Mucosa of gallbladder (tissue), 1 donor: ENCODE data around the gene TTLL9. TPM values are rescaled to one million over a fixed set of nuclear protein-coding genes. Genes with fewer than 3 reads are reported as not detected.
"Not testable (repeated sequence)": the region's sequence is repeated elsewhere in the genome, so short reads cannot be mapped to it uniquely, and the experiment has no call there.

Experiments used
- DNase-seq: peaks from one replicate; pipeline ENCODE4 v3.0.0-alpha.2; 2020; ENCODE audit warnings: low spot score
- total RNA-seq: library from RNA; stranded (reverse); gene quantifications from one replicate; pipeline ENCODE4 v1.2.1, GENCODE V29; 2021
- donor health status: DM: no; HTN: no; CAD: no.

Gene TTLL9
- total RNA-seq, 1 donor from 2014 or later: 0.29 TPM

DNA sequence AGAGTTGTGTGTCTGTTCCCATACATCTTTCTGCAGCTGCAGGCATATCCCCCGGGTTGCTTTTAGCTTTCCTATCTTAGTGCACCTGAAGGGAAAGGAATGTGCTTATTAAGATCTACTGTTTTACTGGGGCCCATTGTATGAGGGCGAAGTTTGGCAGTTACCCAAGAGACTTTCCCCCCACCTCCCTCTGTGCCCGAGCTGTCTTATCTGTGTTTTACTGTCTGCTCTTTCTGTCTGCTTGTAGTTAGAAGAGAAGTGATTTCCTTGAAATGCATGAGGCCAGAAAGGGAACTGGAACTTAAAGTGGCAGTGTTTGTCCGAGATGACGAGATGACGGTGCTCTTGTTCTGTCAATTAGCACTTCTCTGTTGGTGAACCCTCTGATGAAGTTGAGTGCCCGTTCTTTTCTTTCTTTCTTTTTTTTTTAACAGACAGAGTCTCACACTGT is 47.6 kb downstream of the TTLL9 start:
- DNase-seq: not testable (repeated sequence)

DNA sequence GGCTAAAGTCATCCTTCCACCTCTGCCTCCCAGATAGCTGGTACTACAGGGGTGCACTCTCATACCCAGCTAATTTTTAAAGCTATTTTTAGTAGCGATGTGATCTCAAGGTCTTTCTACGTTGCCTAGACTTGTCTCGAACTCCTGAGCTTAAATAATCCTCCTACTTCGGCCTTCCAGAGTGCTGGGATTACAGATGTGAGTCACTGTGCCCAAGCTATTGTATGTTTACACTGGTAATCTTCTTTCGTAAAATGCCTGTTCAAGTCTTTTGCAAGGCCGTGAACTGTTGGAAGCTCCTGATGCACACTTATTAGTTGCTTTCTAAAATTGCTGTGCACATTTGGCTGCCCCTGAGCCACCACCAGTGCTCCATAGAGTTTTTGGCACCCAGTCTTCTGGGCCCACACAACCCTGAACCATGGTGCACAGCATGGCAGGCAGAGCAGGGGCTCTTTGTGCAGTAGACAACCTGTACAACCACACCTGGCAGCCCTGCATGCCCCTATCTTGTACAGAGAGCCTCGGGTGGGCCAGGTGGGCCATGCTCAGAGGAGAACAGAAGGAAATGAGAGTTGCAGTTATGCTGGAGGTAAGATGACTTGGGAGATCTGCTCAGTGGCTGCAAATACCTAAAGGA is 48.2 kb downstream of the TTLL9 start:
- DNase-seq: no peak

DNA sequence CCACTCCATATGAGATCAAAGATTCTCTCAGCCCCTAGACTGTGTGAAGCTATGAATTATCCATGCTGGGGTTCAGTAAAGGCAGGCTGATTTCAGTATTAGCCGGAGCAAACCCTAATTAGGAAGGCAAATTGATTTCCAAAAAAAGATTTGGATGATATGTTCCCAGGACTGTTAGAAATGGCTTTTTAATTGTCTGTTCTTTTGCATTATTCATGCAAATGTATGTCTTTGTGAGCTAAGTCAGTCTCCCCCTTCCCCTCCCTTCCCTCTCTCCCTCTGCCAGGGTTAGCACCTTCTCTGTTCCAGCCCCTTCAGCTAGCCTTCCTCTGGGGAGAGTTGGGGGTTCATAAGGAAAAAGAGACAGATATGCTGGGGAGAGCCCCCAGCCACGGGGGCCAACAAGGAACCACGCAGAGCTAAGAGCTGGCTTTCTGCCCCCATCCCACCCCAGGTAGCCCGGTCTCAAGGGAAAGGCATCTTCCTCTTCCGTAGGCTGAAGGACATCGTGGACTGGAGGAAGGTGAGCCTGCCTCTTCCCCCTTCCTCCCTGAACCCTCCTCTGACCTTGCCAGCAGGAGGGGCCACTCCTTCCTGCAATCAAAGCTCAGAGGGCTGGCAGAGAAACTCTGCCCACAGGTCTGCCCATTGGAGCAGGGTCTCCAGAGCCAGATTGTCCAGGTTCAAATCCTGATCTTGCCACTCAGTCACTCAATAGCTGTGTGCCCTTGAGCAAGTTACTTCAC is 49.1 kb downstream of the TTLL9 start:
- no peak for DNase-seq

DNA sequence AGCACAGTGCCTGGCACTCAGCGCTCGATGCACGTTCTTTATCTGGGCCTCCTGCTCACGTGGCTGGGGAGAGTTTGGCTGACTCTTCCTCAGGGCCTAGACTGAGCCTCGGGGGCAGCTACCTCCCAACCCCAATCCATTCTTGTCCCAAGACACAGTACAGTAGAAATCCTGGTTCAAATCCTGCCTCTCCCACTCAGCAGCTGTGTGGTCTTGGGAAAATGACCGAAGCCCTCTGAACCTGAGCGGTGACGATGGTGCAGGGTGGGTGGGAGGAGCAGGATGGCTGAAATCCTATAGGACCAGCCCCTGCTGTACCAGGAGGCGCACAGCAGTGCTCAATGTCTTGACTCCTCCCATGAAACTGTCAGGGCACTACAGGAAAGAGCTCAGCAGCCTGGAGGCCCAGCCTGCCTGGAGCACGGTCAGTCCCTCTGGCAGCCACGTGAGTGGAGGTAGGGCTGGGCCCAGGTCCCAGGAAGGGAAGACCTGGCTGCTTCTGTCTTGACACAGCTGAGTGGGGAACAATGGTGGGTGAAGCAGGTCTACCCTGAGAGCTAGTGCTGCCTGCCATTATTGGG is 49.9 kb downstream of the TTLL9 start:
- no peak for DNase-seq

DNA sequence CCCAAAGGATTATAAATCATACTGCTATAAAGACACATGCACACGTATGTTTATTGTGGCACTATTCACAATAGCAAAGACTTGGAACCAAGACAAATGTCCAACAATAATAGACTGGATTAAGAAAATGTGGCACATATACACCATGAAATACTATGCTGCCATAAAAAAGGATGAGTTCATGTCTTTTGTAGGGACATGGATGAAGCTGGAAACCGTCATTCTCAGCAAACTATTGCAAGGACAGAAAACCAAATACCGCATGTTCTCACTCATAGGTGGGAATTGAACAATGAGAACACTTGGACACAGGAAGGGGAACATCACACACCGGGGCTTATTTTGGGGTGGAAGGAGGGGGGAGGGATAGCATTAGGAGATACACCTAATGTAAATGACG is 51.0 kb downstream of the TTLL9 start:
- not testable (repeated sequence) for DNase-seq

DNA sequence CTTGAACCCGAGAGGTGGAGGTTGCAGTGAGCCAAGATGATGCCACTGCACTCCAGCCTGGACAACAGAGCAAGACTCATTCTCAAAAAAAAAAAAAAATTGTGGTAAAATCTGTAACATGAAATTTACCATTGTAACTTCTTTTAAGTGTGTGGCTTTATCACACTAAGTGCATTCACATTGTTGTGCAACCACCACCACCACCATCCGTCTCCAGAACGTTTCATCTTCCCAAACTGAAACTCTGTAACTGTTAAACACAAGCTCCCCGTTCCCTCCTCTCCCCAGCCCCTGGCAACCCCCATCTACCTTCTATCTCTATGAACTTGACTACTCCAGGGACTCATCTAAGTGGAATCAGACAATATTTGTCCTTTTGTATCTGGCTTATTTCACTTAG is 51.7 kb downstream of the TTLL9 start:
- no peak for DNase-seq

DNA sequence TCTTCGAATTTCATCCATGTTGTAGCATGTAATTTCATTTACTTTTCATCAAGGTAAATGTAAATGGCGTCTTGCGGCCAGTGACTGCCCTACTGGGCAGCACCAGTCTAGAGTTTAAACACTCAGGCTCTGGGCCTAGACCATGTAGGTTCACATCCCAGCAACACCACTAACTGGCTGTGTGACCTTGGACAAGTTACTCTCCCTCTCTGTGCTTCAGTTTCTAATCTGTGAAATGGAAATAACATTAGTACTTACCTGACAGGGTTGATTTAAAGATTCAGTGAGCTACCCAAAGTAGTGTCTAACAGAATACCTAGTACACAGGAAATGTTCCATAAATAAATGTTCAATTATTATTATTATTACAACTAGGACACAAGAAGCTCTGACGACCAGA is 52.2 kb downstream of the TTLL9 start:
- no peak for DNase-seq

DNA sequence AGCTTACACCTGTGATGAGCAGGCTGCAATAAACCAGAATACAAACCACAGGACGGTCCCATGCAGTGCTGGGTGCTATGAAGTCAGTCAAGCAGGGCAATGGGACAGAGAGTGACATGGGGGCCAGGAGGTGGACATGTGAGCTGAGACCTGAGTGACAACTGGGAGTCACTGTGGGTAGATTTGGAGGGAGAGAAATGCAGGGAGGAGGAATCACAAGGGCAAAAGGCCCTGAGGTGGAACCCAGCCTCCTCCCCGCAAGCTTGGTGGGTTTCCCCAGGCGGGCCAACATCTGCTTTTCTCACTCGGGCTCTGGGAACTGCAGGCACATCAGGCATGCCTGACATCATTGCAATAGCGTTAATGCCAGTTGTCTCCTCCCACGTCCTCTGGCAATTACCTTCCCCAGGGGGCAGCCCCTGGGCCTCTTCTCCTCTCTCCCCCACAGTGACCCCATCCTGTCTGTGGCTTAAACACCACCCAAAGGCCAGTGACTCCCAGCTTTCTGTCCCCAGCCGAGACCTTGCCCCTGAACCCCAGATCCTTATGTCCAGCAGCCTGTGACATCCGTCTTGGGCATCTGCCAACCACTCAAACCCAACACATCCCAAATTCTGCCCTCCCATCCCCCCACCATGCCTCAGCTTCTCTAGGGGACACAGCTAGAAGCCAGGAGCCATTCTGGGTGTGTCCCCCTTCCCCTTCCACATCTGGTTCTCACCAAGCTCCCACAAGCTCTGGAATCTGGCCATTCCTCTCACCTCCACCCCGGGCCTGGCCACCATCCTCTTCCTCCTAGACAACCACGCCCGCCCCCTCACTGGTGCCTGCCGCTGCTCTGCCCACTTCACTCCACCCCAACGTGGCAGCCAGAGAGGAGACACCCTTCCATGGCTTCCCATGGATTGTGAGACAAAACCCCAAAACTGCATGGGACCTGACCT is 53.2 kb downstream of the TTLL9 start:
- DNase-seq: no peak

DNA sequence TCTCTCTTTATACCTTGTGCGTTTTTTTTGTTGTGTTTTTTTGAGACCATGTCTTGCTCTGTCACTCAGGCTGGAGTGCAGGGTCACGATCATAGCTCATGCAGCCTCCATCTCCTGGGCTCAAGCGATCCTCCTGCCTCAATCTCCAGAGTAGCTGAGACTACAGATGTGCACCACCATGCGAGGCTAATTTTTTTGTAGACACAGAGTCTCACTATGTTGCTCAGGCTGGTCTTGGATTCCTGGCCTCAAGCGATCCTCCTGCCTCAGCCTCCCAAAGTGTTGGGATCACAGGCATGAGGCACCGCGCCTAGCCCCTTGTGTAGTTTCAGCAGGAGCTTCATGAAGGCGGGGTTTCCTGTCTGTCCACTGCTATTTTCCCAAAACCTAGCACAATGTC is 54.1 kb downstream of the TTLL9 start:
- no peak for DNase-seq

DNA sequence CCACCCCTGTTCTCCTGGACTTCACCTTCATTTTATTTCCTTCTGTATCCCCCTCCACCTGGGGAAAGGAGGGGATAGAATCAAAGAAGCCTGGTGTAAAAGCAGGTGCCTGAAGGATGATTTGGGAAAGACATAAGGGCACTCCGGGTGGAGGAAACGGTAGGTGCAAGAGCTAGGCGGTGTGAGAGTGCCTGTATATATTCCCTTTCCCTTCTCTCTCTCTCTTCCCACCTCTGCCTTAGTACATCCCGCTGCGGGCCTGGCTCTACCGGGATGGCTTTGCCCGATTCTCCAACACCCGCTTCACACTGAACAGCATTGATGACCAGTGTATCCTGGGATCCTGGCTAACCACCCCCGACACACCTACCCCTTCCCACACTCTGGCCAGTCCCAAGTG is 55.2 kb downstream of the TTLL9 start:
- DNase-seq: no peak

DNA sequence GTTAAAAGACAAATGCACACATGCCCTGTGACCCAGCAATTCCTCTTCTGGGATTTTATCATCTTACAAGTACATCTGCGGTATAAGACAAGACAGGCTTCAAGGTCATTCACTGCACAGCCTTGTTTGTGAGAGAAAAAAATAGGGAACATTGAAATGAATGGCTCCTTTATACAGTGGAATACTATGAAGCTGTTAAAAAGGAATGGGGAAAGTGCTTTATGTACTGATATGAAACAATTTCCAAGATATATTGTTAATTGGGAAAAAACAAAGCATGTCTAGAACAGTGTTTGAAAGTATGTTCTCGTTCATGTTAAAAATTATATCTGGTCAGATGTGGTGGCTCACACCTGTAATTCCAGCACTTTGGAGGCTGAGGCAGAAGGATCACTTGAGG is 56.1 kb downstream of the TTLL9 start:
- no peak for DNase-seq

DNA sequence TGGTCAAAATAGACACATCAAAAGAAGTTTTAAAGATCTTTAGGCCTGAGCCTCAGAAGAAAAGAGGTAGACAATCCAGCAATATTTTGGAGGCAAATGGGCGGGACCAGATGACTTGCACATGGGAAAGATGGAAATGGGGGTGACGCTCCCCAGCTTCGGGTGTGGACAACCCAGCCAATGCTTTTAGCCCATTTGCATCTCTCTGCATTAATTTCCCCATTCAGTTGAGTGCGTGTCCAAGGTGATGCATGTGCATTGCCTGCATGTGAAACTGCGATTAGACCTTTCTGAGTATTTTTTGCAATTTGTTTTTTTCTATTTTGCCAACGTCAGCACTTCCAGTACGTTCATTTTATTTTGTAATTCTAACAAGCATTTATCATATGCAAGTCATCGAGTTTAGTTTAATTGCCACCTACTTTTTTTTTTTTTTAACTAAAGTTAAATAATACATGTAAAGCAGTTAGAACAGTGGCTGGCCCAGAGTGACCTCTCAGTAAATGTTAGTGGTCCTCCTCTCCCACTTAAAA is 57.3 kb downstream of the TTLL9 start:
- DNase-seq: no peak

DNA sequence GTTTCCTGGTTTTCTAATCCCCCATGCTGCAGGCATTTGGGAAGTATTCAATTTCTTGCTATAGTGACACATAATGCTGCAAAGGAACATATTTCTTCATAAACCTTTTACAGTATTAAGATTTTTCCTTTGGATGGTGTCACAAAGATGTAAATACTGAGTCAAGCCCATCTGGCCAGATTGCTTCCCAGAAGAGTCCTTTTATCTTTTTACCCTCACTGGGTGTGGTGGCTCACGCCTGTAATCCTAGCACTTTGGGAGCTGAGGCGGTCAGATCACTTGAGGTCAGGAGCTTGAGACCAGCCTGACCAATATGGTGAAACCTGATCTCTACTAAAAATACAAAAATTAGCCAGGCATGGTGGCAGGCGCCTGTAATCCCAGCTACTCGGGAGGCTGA is 59.2 kb downstream of the TTLL9 start:
- DNase-seq: not testable (repeated sequence)

DNA sequence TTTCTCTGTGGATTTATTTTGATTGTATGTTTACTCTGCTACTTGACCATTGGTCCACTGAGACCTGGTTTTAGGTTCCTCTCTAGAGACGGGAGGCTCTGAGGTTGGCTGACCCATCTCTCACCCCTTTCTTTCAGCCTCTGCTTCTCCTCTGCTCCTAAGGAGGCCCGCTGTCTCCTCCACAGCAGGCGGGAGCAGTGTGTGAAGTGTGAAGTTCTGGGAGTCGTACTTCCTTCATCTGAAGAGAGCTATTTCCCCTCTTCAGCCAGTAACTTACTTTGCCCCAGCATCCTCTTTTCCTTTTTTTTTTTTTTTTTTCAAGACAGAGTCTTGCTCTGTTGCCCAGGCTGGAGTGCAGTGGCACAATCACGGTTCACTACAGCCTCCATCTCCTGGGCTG is 60.3 kb downstream of the TTLL9 start:
- DNase-seq: no peak

DNA sequence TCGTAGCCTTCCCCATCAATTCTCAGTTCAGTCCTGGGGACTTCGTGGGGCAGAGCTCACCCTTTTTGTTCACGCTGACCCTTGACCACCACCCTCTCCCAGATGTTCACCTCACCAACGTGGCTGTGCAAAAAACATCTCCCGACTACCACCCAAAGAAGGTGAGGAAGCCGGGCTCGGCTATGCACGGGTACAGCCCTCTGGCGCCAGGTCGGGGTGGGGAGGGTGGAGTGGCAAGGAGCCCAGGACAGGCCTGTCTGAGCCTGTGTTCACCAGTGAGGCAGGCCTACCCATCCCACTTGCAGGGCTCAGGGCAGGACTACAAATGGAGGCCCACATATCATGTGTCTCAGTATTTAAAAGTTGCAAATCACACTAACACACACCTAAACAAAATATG is 63.3 kb downstream of the TTLL9 start:
- no peak for DNase-seq

DNA sequence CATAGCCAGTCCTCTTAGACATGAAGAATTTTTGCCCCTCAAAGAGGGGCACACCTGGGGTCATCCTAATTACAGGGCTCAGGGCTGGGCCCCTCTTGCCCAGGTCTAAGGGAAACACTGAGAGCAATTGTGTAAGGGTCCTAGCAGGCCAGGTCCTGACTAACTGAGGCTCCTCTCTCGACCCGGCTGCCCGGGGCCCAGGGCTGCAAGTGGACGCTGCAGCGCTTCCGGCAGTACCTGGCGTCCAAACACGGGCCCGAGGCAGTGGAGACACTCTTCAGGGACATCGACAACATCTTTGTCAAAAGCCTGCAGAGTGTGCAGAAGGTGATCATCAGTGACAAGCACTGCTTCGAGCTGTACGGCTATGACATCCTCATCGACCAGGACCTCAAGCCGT is 64.1 kb downstream of the TTLL9 start:
- DNase-seq: no peak

DNA sequence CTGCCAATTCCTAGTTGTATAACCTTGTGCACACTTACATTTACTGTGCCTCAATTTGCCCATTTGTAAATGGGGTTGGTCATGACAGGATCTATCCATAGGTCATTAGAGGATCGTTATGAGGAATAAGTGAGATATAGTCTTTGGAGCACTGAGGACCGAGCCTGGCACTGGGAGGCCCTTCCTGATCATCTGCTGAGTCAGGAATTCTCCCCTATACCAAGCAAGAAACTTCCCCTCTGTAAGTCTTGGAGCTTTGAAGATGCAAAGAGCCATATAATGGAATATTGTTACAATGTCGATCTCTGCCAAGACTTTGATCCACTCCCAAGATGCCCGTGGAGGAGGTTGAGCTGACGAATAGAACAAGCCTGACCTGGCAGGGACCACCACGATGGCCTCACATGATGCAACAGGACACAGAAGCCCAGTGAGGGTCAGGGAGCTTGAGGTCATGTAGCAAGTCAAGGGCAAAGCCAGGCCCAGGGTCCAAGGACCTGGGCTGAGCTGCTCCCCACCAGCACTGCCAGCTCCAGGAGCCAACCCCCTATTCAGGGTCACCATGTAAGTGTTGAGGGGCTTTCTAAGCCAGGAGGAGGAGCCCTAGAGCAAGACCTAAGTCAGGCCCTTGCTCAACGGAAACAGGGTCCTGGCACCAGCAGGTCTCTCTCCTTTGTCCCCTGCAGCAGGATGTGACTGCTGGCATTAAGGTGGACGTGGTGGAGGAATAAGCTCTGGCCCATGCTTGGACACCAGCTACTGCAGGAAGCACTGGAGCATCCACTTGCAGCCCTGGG is 64.7 kb downstream of the TTLL9 start:
- DNase-seq: no peak

DNA sequence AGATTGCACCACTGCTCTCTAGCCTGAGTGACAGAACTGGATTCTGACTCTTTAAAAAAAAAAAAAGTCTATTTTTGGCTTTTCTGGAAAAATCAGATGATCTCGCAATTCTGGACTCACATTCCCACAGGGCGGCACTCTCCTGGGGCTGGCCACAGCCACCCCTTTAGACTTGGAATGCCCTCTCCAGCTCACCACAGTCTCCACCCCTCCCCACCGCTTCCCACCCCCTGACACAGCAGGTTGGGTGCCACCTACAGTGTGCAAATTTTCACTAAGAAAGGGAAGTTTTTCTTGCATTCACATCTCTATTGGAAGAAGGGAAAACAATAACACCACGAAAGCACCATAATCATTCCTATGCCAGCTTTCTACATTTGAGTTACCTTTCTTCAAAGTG is 66.0 kb downstream of the TTLL9 start:
- DNase-seq: no peak

DNA sequence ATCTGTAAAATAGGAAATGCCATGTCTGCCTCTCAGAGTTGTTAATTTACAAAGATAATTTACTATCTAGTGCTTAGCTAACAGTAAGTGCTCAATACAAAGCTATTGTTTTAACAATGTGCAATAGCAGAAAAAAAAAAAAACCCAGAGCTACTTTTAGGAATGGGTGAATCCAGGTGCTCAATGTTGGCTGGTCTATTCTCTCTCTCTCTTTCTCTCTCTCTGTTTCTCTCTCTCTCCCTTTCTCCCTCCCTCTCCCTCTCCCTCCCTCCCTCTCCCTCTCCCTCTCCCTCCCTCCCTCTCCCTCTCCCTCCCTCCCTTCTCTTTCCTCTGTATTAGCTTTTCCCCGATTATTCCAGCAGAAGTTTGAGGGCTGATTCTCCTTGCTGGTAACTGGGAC is 67.4 kb downstream of the TTLL9 start:
- DNase-seq: no peak

DNA sequence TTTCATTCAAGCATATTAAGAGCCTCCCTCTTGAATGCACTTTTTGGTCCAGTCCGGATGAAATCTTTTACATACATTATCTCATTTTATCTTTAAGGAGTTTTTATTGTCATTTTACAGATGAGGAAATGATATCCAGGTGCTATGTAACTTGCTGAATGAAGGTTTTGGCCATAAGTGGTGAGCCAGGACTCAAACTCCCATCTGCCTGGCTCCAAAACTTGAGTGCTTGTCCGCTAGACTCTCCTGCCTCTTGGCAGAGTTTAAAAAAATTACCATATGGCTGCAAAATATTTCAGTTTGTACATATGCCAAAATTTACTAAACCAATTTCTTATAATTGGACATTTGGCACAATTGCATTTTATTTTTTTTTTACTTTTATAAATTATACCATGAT is 69.2 kb downstream of the TTLL9 start:
- DNase-seq: no peak

DNA sequence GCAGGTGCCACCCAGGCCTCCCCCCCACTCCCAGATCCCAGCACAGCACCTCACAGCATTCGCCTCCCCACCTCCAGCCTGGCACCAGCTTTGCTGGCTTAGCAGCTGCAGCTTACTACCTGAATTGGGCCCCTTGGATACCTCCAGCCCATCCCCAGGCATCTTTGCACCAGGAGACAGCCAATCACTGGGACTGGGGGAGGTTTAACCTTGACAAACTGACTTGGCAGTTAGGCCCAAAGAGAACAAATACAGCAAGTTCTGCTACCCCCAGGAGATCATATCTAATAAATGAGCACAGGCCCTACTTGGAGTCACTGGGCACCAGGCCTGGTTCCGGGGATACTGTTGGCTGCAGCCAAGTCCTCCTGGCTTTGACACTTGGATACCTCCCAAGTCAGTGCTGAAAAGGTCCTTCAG is 72.6 kb downstream of the TTLL9 start:
- DNase-seq: no peak
